Smooth muscle cell (in vitro differentiated cells): ENCODE measurements around the gene RAPH1. TPM values are rescaled to one million over a fixed set of nuclear protein-coding genes. Genes with fewer than 3 reads are reported as not detected.

Experiments used
- DNase-seq: peaks from one replicate; lab custom pipeline; 2025; ENCODE audit not compliant: unreplicated experiment; lab: John Stamatoyannopoulos, UW
- H2AFZ ChIP-seq: fragments of 200-600 bp; sonication (generic); 2 replicates; pipeline ENCODE4 v1.6.0; 2016; ENCODE audit warnings: antibody characterized with exemption, low read depth, mild to moderate bottlenecking
- H3F3A ChIP-seq: fragments of 200-600 bp; sonication (generic); 2 replicates; pipeline ENCODE4 v1.6.0; 2017; ENCODE audit warnings: antibody characterized with exemption, low read depth
- H3K27ac ChIP-seq: fragments of 200-600 bp; sonication (generic); 2 replicates; pipeline ENCODE4 v1.5.1; 2016; ENCODE audit warnings: low read depth, mild to moderate bottlenecking
- H3K27me3 ChIP-seq: fragments of 200-600 bp; sonication (generic); 2 replicates; pipeline ENCODE4 v1.6.1; 2016; ENCODE audit warnings: low read depth, mild to moderate bottlenecking
- H3K36me3 ChIP-seq: fragments of 200-600 bp; sonication (generic); 2 replicates; pipeline ENCODE4 v1.5.1; 2016; ENCODE audit warnings: low read depth
- H3K4me1 ChIP-seq: fragments of 200-600 bp; sonication (generic); 2 replicates; pipeline ENCODE4 v1.5.1; 2016; ENCODE audit warnings: low read depth
- H3K4me2 ChIP-seq: fragments of 200-600 bp; sonication (generic); 2 replicates; pipeline ENCODE4 v1.6.0; 2016; ENCODE audit warnings: mild to moderate bottlenecking
- H3K4me3 ChIP-seq: fragments of 200-600 bp; sonication (generic); 2 replicates; pipeline ENCODE4 v1.5.1; 2016; ENCODE audit warnings: mild to moderate bottlenecking
- H3K79me2 ChIP-seq: fragments of 200-600 bp; sonication (generic); 2 replicates; pipeline ENCODE4 v1.6.0; 2016; ENCODE audit warnings: low read depth, mild to moderate bottlenecking
- H3K9ac ChIP-seq: fragments of 200-600 bp; sonication (generic); 2 replicates; pipeline ENCODE4 v1.6.0; 2016; ENCODE audit warnings: low read depth
- H3K9me3 ChIP-seq: fragments of 200-600 bp; sonication (generic); replicated peaks from 2 replicates; pipeline ENCODE4 v1.5.1; 2016; ENCODE audit warnings: low read depth
- H4K20me1 ChIP-seq: fragments of 200-600 bp; sonication (generic); 2 replicates; pipeline ENCODE4 v1.6.0; 2016; ENCODE audit warnings: low read depth
- CTCF ChIP-seq: fragments of 200-600 bp; sonication (generic); IDR thresholded peaks from 2 replicates; pipeline ENCODE4 v1.5.1; 2017; ENCODE audit warnings: borderline replicate concordance, mild to moderate bottlenecking, antibody characterized with exemption; ENCODE audit not compliant: insufficient read depth, poor library complexity, severe bottlenecking
- WGBS: methylation state at CpG from one replicate; pipeline ENCODE4 v1.1.7; 2016; ENCODE audit warnings: low lambda C conversion rate; 5-methylcytosine and 5-hydroxymethylcytosine counted together
- polyA plus RNA-seq: library from polyadenylated mRNA; unstranded; fragments of >200 nt; fragmentation: Nextera tagmentation; extraction: Ambion mirVana; gene quantifications from 2 replicates; pipeline ENCODE4 v1.2.1, GENCODE V29; 2016
- total RNA-seq: library from RNA; depleted of rRNA; stranded (reverse); fragments of >200 nt; gene quantifications from 2 replicates; pipeline ENCODE4 v1.2.3, GENCODE V29; 2014

The RAPH1 gene
- total and polyA plus RNA-seq, 2 experiments from 2014 or later: 8.5 to 22.3 TPM

GRCh38 chr2:203427061-203427460, 108.0 kb downstream of the RAPH1 start:
- H3K36me3 ChIP-seq: no peaks in the 10 kb centered on the region
- H4K20me1 ChIP-seq: peaks cover 4% of the 10 kb centered on the region
- no peak overlapping the region for H3K9ac ChIP-seq
- H2AFZ ChIP-seq: no peak overlapping the region
- no peak for DNase-seq
- H3K4me3 ChIP-seq: no peak overlapping the region
- 74% methylated on average over 2 of the region's 2 CpGs for WGBS
- H3K79me2 ChIP-seq: no peaks in the 10 kb centered on the region
- peak overlapping the region; percentile 1 for H3K27ac ChIP-seq
- H3K4me2 ChIP-seq: no peak overlapping the region
- no peaks in the 10 kb centered on the region for H3K9me3 ChIP-seq
- no peak for TF ChIP-seq CTCF
- H3K4me1 ChIP-seq: no peaks in the 10 kb centered on the region
- H3F3A ChIP-seq: no peaks in the 10 kb centered on the region
- no peaks in the 10 kb centered on the region for H3K27me3 ChIP-seq

- H3K9ac ChIP-seq: no peak overlapping the region
- 86% methylated on average over 8 of the region's 8 CpGs for WGBS
- H2AFZ ChIP-seq: no peak overlapping the region
- no peaks in the 10 kb centered on the region for H3K4me1 ChIP-seq
- H3K27ac ChIP-seq: no peak overlapping the region
- TF ChIP-seq CTCF: no peak
- peaks cover 20% of the 10 kb centered on the region for H3K36me3 ChIP-seq
- no peaks in the 10 kb centered on the region for H3K27me3 ChIP-seq
- no peak for DNase-seq
- H3K79me2 ChIP-seq: no peaks in the 10 kb centered on the region
- no peaks in the 10 kb centered on the region for H4K20me1 ChIP-seq
- H3K4me3 ChIP-seq: no peak overlapping the region
- no peak overlapping the region for H3K4me2 ChIP-seq
- peaks cover 5% of the 10 kb centered on the region for H3K9me3 ChIP-seq
- no peaks in the 10 kb centered on the region for H3F3A ChIP-seq
These were observed 116.8 kb downstream of the RAPH1 start for GRCh38 chr2:203418271-203418670.

- Histone ChIP-seq H3K4me3 (no peak overlapping the region), H2AFZ (no peak overlapping the region), H3F3A (no peaks in the 10 kb centered on the region), H3K4me2 (no peak overlapping the region), H3K9me3 (peaks cover 4% of the 10 kb centered on the region), H3K79me2 (no peaks in the 10 kb centered on the region), H3K27ac (no peak overlapping the region), H3K27me3 (no peaks in the 10 kb centered on the region), H4K20me1 (no peaks in the 10 kb centered on the region), H3K9ac (no peak overlapping the region), H3K4me1 (no peaks in the 10 kb centered on the region), H3K36me3 (peaks cover 19% of the 10 kb centered on the region)
- TF ChIP-seq CTCF: no peak
- no peak for DNase-seq
These were observed 121.3 kb downstream of the RAPH1 start for GRCh38 chr2:203413796-203414195.

GRCh38 chr2:203412546-203413331, 122.4 kb downstream of the RAPH1 start:
- no peaks in the 10 kb centered on the region for H3F3A ChIP-seq
- H3K27ac ChIP-seq: no peak overlapping the region
- H3K79me2 ChIP-seq: no peaks in the 10 kb centered on the region
- no peak for DNase-seq
- 83% methylated on average over 7 of the region's 7 CpGs for WGBS
- H3K4me2 ChIP-seq: no peak overlapping the region
- no peaks in the 10 kb centered on the region for H3K4me1 ChIP-seq
- peaks cover 10% of the 10 kb centered on the region for H3K36me3 ChIP-seq
- no peak for TF ChIP-seq CTCF
- no peak overlapping the region for H2AFZ ChIP-seq
- no peaks in the 10 kb centered on the region for H3K9me3 ChIP-seq
- no peaks in the 10 kb centered on the region for H4K20me1 ChIP-seq
- H3K4me3 ChIP-seq: no peak overlapping the region
- H3K9ac ChIP-seq: no peak overlapping the region
- H3K27me3 ChIP-seq: no peaks in the 10 kb centered on the region
